ENCODE results near the gene SLC4A7.
"Not testable (repeated sequence)": the region's sequence is repeated elsewhere in the genome, so short reads cannot be mapped to it uniquely, and the experiment has no call there.

SLC4A7 gene

DNA sequence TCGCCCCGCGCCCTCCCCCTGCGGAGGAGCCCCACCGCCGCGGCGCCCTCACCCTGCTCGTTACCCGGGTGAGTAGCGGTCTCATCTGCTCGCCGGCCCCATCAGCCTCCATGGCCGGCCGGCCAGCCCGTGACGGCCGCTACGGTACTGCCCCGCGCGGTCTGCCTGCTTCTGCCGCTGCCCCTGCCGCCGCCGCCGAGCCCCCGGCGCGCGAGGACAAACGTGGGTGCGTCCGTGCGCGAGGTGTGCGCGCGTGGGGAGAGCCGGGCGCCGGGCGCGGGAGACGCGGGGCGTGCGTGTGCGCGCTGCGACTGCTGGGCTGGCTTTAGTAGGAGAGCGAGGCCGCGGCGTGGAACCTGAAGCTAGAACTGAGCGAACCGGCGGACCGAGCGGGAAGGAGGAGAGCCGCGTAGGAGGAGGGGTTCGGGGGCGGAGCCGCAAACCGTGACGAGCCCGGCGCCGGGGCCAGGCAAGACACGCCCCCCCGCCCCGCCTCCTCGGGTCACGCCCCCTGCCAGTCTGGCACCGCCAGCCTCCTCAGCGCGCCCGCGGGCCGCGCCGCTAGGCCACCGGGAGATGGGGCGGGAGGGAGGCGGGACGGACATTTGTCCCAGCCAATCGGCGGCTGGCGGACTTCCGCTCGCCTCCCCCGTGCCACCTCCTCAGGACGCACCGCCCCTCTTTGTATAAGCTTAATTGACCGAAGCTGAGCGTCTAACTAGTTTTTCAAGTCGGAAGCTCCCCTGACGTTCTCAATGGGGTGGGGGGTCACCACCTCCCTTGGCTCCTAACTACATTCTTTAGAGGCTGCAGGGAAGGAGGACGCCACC, at the start of gene SLC4A7:
SLC4A7 (minus strand) TSS at position 370 of the 830 bp plus-strand sequence; CDS start at position 112, 258 bp downstream.
- peak; percentile 94 for DNase-seq (ENCODE audit: low spot score)

DNA sequence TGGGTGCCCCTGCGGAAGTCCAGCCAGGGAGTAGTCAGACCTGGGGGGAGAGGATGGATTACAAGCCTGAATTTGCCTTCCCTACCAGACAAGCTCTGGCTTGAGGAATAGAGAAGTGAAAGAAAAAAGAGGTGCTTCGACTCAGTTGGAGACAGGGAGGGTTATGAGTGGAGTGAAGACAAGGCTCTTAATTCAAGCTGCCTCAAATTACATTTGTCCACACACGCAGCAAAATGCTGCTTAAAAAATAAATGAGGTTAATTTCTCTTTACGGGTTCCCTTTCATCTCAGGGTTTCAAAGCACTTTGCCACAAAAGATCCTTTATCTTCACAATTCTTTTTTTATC, 49.0 kb upstream of the SLC4A7 start:
- DNase-seq (ENCODE audit: low spot score): no peak

DNA sequence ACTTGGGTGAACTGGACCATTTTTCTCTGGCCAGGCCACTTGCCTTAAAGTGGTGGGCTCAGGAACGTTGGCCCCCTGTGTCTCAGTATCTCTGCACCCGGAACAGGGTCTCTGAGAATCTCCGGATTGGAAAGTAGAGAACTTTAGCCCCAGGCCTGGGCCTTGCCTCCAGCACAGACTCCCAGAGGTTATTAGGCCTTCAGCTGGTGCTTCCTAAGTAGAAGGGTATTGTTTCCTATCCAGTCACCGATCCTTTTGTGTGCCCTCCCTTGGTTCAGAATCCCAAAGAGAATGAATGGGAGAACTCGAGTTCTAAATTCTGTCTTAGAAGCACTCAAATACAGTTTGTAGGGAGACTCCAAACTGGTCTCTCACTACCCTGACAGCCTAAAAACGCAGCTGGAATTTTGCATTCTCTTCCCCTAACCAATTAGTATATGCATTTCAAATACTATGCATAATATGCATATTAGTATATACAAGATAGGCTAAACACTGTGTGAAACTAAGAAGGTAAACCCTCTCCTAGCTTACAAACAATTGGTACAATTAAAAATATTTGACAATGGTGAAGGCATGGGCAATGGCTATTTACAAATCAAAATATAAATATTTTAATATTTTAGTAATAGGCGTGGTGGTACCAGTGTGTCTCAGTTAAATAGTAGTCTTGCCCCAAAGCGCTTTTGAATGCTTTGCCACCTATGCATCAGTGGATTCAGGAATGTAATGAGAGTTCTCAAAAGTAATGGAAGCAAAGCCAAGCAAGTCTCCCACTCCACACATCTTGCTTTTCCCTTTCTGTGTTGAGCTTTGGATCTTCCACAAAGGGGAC, 48.5 kb upstream of the SLC4A7 start:
- no peak for DNase-seq (ENCODE audit: low spot score)

DNA sequence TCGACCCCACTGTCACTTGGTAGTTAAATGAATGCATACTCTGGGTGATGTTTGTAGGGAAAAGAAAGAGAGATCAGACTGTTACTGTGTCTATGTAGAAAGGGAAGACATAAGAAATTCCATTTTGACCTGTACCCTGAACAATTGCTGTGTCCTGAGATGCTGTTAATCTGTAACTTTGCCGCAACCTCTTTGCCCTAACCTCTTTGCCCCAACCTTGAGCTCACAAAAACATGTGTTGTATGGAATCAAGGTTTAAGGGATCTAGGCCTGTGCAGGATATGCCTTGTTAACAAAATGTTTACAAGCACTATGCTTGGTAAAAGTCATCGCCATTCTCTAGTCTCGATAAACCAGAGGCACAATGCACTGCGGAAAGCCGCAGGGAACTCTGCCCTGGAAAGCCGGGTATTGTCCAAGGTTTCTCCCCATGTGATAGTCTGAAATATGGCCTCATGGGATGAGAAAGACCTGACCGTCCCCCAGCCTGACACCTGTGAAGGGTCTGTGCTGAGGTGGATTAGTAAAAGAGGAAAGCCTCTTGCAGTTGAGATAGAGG, 47.1 kb upstream of the SLC4A7 start:
- not testable (repeated sequence) for DNase-seq (ENCODE audit: low spot score)

DNA sequence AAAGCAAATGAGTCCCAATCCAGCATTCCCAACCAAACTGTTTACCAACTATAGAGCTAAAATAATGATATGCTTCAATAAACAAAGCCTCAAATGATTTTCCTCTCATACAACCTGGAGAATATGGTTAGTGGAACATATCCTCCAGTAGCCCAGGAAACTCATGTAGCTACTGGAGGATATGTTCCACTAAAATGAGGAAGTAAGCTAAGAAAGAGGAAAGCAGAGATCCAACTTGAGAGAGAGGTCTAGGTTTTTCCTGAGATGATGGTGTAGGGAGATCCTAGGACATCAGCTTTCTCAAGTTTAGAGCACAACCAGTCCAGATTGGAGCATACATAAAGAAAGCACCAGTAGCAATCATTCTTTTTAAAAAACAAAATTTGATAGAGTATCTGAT, 44.6 kb upstream of the SLC4A7 start:
- no peak for DNase-seq (ENCODE audit: low spot score)

DNA sequence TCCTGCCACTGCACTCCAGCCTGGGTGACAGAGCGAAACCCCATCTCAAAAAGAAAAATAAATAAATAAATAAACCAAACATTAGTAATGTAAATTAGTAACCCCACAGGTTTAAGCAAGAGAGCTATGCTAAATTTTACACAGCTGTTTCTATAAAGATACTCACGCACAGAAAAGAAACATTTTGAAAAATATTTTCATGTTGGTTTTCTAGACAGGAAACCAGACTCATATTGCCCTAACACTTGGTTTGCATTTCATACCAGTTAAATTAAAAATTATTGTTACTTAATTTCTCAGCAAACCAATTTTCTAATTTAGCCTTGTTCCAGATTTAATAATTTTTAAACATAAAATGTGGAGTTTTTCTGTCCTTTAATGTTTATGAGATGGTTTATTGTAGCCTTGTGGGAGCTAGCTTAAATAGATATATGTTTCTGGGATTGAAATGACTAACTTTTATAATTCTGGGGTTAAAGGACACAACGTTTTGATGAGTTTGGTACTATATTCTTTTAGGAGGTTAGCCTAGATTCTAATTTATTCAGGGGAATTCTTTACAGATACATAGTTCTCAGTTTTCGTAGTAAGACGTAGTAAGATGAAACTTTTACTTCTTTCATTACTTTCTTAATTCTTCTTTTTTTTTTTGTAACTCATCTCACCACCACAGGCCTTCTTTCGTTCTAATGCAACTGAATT, 42.6 kb upstream of the SLC4A7 start:
- DNase-seq (ENCODE audit: low spot score): no peak

DNA sequence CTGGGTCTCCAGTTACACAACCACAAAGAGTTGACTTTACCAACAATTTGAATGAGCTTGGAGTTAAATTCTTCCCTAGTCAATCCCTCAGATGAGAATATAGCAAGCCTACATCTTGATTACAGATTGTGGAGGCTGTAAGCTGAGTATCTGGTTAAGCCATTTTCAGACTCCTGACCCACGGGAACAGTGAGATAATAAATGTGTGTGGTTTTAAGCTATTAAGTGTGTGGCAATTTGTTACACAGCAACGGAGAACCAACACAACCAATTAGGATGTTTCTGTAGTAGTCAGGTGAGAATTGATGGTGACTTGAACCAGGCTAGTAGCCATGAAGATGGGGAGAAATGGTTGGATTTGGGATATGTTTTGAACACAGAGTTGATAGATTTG, 37.7 kb upstream of the SLC4A7 start:
- no peak for DNase-seq (ENCODE audit: low spot score)

DNA sequence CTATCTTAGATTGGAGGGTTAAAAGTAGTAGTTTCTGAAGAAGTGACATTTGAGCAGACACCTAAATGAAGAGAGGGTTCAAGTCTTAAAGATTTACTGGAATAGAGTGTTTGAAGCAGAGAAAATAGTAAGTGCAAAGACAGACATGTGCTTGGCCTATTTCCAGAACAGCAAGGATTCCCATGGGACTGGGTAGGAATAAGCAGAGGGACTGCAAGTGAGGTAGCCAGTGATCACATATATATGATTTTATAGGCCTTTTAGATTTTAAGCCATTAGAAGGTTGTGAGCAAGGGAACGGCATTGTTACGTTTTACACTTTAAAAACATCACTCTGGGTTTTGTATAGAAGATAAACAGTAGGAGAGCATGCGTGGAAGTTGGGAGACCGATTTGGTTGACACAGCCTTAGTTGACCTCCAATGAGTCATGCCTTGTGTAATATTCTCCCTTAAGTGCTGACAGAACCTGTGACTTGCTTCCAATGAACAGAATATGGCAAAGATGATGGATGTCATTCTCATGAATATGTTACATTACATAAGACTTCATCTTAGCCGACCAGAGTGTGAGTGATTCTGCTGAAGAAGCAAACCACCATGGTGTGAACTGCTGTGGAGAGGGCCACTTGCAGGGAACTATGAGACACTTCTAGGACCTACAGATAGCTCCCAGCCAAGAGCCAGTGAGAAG, 37.1 kb upstream of the SLC4A7 start:
- peak; percentile 20 for DNase-seq (ENCODE audit: low spot score)

DNA sequence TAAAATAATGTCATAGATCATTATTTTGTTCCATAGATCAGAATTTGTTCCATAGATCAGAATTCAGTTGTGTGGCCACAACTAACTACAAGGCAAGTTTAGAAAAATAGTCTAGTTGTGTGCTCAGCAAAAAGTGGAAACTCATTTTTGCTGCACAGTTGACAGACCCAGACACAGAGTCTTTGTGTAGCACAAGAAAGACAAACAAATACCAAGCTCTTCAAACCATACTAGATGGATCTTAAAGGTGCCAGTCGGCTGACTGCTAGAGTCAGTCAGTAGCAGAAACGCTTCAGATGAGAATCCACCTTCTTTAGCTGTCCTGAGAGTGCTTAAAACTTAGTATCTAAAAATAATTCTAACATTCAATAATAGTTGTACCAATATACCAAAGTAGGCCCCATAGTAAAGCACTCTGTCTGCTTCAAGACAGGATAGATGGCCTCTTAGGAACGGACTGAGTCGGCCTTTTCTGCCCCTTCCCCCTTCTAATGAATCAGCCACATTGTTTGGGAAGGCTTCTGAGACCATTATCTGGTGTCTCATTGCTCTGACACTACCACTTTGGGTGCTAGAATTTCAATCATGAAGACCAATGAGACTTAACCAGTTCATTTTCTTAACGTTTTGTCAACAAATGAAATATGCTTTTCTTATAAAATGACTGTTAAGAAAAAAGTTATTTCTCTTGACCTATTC, 27.7 kb upstream of the SLC4A7 start:
- DNase-seq (ENCODE audit: low spot score): no peak

DNA sequence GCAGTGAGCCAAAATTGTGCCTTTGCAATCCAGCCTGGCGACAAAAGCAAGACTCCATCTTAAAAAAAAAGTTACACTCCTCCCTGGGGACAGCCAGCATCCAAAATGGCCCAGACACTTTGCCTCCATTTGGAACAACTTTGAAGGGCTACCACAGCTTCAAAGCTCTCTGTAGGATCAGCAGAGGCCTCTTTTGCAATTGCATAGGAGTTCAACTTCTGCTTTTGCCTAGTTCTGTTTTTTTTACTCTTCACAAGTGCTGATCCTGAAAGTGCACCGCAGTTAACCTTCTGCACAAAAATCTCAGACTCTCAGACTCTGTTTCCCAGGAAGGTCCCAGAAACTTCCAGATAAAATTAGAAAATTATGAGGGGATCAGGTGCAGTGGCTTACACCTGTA, 25.2 kb upstream of the SLC4A7 start:
- no peak for DNase-seq (ENCODE audit: low spot score)

DNA sequence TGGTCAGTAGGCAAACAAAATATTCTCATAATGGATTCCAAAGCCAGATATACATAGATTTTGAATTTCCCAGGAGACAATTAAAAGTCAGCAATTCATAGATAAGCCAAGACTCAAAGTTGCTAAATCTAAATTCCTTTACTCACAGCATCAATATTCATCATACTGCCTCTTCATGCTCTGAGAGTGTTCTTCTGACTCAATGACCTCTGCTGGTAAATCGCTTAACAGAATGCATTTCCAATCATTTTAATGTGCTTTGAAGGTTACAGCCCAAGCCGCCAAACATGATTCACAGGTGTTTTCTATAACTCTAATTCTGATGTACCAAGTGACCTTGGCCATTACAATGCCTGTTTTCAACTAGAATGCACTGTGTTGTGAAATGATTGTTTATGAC, 24.2 kb upstream of the SLC4A7 start:
- no peak for DNase-seq (ENCODE audit: low spot score)

DNA sequence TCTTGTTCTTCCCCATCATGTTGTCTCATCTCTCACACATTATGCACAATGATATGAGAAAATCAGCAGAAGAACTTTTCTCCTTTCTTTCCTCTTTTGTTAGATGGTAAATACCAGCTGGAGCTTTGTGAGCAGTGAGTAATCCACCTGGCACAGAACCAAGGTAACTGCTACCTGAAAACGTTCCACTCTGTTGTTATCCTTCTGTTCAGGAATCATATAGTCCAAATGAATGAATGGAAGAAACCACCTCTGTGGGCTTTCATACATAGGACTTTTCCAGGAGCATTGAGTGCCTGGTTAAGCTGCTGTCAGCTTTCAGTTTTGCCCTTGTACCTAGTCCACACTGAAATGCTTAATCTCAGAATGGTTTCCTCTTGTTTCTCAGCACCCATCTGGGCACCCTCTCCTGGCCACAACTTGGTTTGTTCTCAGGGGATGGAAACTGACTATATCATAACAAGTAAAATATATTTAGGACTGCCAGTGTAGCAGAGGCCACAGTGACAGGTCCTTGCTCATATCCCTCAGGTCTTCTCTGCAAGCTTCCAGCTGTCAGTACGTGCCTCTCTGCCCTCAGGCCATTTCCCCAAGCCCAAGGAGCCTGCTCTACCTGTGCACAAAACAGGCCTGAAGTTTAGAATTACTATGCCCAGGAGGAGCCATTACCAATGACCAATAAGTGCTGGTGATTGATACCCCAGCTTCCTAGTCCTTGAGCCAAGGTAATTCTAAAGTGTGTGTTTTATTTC, 23.5 kb upstream of the SLC4A7 start:
- DNase-seq (ENCODE audit: low spot score): peak; percentile 65

DNA sequence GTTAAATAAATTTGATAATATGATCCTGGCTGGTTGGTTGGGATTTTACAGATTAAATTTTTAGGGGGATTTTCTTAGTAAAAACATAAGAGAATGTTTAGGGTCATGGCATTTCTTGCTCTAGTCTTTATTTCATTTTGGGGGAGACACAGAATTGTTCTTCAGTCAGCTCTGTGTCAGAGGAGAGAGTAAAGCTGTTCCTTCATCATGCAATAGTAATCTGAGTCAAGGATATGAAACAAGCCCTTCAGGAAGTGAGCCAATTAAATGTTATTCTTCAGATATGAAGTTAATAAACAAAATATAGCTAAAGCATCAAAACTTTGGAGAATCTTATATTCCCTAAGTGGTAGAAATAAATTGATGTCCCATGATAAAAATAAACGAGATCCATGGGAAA, 22.9 kb upstream of the SLC4A7 start:
- DNase-seq (ENCODE audit: low spot score): no peak

DNA sequence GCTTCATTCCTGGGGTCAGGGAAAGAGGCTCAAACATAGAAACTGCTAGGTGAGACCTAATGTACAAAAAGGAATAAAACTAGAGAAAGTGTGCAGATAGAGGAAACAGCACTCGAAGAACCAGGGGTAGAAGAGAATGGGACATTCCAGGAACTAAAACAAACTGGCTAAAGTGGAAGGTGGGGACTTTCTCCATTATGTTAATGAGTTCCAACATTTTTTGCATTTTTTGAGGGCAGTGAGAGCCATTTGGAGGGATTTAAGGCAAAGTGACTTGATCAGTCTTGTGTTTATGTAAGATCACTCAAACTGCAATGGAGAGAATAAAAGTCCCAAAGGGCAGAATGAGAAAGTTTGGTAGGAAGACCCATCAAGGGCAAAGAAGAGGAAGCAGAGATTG, 20.6 kb upstream of the SLC4A7 start:
- no peak for DNase-seq (ENCODE audit: low spot score)

DNA sequence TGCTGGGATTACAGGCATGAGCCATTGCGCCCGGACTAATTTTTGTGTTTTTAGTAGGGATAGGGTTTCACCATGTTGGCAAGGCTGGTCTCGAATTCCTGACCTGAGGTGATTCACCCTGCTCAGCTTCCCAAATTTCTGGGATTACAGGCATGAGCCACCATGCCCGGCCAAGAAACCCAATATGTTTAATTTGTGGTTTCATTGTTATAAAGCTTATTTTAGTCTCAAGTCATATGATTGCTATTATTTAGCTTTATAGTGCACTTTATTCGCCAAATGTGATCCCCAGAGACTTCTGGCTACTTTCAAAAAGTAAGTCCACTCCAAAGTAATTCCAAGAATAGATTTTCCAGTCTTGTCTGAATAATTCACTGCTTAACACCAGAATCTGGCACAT, 19.3 kb upstream of the SLC4A7 start:
- no peak for DNase-seq (ENCODE audit: low spot score)

DNA sequence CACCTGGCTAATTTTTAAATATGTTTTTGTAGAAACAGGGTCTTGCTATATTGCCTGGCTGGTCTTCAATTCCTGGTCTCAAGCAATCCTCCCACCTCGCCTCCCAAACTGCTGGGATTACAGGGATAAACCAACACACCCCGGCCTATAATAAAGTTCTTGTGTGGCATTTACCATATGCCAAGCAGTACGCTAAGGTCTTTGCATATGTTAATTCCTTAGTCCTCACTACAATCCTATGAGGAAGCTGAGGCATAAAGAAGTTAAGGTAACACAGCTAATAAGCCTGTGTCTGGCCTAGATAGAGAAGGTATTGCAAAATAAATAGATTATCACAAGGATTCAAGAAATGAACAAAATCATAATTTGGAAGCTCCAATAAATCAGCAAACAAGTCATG, 17.6 kb upstream of the SLC4A7 start:
- DNase-seq (ENCODE audit: low spot score): no peak

DNA sequence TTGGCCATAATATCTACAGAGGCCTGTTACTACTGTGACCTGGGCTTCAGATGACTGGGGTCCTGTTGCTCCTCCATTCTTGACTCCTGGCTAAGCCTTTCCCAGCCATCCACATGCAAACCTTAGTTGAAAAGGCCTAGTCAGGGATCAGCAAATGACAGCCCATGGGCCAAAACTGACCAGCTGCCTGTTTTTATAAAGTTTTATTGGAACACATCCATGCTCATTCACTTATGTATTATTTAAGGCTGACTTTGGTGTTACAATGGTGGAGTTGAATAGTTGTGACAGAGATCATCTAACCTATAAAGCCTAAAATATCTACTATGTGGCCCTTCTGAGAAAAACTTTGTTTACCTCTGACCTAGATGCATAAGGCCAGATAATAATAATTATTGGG, 16.8 kb upstream of the SLC4A7 start:
- DNase-seq (ENCODE audit: low spot score): no peak

DNA sequence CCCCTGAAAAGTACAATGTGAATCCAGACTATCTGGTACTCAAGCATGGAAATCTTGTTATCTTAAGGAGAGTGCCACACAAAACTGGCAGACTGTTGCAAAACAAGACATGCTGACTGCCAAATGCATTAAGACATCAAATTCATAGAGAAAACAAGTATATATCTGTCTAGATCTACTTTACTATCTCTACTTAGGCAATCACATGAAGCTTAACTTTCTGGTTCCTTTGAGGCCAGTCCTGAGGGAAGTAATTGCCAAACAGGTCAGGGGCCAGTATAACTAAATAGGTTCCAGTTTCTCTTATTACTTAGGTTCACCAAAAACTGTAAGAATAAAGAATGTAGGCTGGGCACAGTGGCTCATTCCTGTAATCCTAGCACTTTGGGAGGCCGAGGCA, 15.9 kb upstream of the SLC4A7 start:
- DNase-seq (ENCODE audit: low spot score): no peak

DNA sequence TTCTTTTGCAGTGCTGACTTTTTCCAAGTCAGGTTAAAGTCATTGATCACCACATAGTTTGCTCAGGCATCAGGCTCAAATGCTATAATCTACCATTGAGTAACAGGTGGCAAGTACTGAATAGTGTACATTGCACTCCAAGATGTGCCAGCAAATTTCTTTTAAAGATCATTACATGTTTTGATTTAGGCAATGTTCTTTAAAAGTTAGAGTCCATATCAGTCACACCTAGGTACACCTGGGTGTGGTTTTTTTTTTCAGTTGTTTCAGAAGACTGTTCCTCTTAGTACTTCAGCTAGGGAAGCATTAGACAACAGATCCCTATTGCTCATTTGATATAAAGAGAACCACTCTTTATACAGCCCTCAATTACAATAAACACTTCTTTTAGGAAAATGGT, 10.6 kb upstream of the SLC4A7 start:
- DNase-seq (ENCODE audit: low spot score): no peak

DNA sequence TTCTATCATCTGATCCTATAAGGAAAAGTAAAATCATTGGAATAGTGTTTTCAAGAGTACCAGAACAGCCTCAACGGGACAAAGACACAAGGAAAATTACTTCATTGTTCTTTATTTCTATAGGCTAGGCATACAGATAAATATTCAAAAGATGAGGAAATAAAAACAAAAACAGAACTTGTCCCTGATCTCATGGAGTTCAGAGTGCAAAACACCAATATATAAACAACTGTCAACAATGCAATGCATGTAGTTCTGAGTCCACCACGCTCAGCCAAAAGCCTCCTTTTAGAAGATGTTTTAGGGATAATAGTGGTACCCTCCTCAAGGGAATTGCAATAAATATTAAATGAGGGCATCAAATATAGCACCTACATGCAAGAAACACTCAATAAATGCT, 4.6 kb upstream of the SLC4A7 start:
- DNase-seq (ENCODE audit: low spot score): no peak

DNA sequence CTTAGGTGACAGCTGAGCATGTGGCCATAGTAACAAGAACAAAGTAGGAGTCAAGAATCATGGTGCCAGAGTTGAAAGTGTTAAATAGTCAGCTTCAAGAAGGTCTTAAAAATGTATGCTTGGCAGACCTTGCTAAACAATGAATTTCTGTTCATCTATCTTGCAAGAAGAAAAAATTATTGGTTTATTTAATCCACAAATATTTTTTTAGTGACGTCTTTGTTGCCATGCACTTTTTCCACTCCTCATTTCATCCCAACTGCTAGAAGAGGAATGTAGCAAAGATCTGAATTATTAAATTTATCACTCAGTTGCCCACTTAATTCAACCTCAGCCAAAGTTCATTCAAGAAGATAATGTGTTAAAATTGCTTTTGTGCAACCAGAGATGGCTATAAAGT, 3.2 kb upstream of the SLC4A7 start:
- DNase-seq (ENCODE audit: low spot score): no peak

Data from LoVo (cell line).